OCI-LY3 (cell line): ENCODE data around the gene RAD51B.

Experiments used
- H2AFZ ChIP-seq: fragments of 200-600, 300-600 bp; shearing (Covaris generic); 2 replicates; pipeline ENCODE4 v1.6.0; 2014; ENCODE audit warnings: antibody characterized with exemption, low read depth, low read length
- H3K27ac ChIP-seq: fragments of 200-600, 300-600 bp; sonication (generic); 2 replicates; pipeline ENCODE4 v1.5.1; 2014; ENCODE audit warnings: mild to moderate bottlenecking, low read length, moderate library complexity, mixed read lengths
- H3K27me3 ChIP-seq: fragments of 200-600, 300-600 bp; sonication (generic); 2 replicates; pipeline ENCODE4 v1.6.1; 2014; ENCODE audit warnings: low read depth, low read length, mixed read lengths
- H3K36me3 ChIP-seq: fragments of 200-600, 300-600 bp; sonication (generic); replicated peaks from 2 replicates; pipeline ENCODE3; 2014; ENCODE audit warnings: low read depth, low read length, mixed read lengths
- H3K4me1 ChIP-seq: fragments of 300-600, 200-600 bp; sonication (generic); 2 replicates; pipeline ENCODE4 v1.6.1; 2014; ENCODE audit warnings: low read length, mixed read lengths
- H3K4me2 ChIP-seq: fragments of 200-600, 300-600 bp; sonication (generic); 2 replicates; pipeline ENCODE4 v1.6.1; 2014; ENCODE audit warnings: low read length, mixed read lengths
- H3K4me3 ChIP-seq: fragments of 300-600, 200-600 bp; sonication (generic); 2 replicates; pipeline ENCODE4 v1.5.1; 2014; ENCODE audit warnings: antibody characterized with exemption, mild to moderate bottlenecking, low read length, moderate library complexity
- H3K79me2 ChIP-seq: fragments of 300-600, 200-600 bp; shearing (Covaris generic); 2 replicates; pipeline ENCODE4 v1.6.1; 2014; ENCODE audit warnings: mild to moderate bottlenecking, low read length, mixed read lengths
- H3K9ac ChIP-seq: fragments of 300-600, 200-600 bp; shearing (Covaris generic); 2 replicates; pipeline ENCODE4 v1.6.0; 2014; ENCODE audit warnings: mild to moderate bottlenecking, low read length, moderate library complexity
- H3K9me3 ChIP-seq: fragments of 200-600, 300-600 bp; shearing (Covaris generic); 2 replicates; pipeline ENCODE4 v1.6.1; 2014; ENCODE audit warnings: low read length, mixed read lengths; ENCODE audit not compliant: insufficient read depth
- H4K20me1 ChIP-seq: fragments of 200-600, 300-600 bp; sonication (generic); 2 replicates; pipeline ENCODE4 v1.6.1; 2016; ENCODE audit warnings: low read length, mixed read lengths; ENCODE audit not compliant: insufficient read depth
- CTCF ChIP-seq: fragments of 200-600, 300-600 bp; sonication (generic); IDR thresholded peaks from 2 replicates; pipeline ENCODE4 v1.5.1; 2014; ENCODE audit warnings: antibody characterized with exemption, low read length, low read depth
- EZH2phosphoT487 ChIP-seq: fragments of 200-600 bp; shearing (Covaris generic); IDR thresholded peaks from 2 replicates; pipeline ENCODE4 v1.6.1; 2018; ENCODE audit warnings: antibody characterized with exemption, mixed run types, low read depth

The RAD51B gene

GRCh38 chr14:68397822-68398221 lies 578.2 kb downstream of the RAD51B start:
- H3K79me2 ChIP-seq, result no peaks in the 10 kb centered on the region
- H3K36me3 ChIP-seq, result no peaks in the 10 kb centered on the region
- H3K4me3 ChIP-seq, result no peak overlapping the region
- H2AFZ ChIP-seq, result no peak overlapping the region
- no peaks in the 10 kb centered on the region for H3K9me3 ChIP-seq
- H3K4me1 ChIP-seq, result peaks cover 8% of the 10 kb centered on the region
- H4K20me1 ChIP-seq, result no peaks in the 10 kb centered on the region
- TF ChIP-seq EZH2phosphoT487, result no peak
- no peak for TF ChIP-seq CTCF
- no peaks in the 10 kb centered on the region for H3K27me3 ChIP-seq
- H3K4me2 ChIP-seq, result no peak overlapping the region
- H3K9ac ChIP-seq, result no peak overlapping the region
- no peak overlapping the region for H3K27ac ChIP-seq

GRCh38 chr14:68398370-68398769 lies 578.8 kb downstream of the RAD51B start:
- H3K4me1 ChIP-seq, result peaks cover 4% of the 10 kb centered on the region; the same call in 1 of the 2 replicates
- no peak overlapping the region for H3K4me2 ChIP-seq
- H3K27ac ChIP-seq, result no peak overlapping the region
- no peaks in the 10 kb centered on the region for H3K27me3 ChIP-seq
- no peaks in the 10 kb centered on the region for H3K9me3 ChIP-seq
- no peak overlapping the region for H3K4me3 ChIP-seq
- no peak for TF ChIP-seq EZH2phosphoT487
- TF ChIP-seq CTCF, result no peak
- H3K36me3 ChIP-seq, result no peaks in the 10 kb centered on the region
- no peaks in the 10 kb centered on the region for H4K20me1 ChIP-seq
- no peak overlapping the region for H3K9ac ChIP-seq
- no peak overlapping the region for H2AFZ ChIP-seq
- no peaks in the 10 kb centered on the region for H3K79me2 ChIP-seq

GRCh38 chr14:68399971-68400370 lies 580.4 kb downstream of the RAD51B start:
- TF ChIP-seq CTCF (no peak), EZH2phosphoT487 (no peak)
- H4K20me1 ChIP-seq, result no peaks in the 10 kb centered on the region
- no peaks in the 10 kb centered on the region for H3K27me3 ChIP-seq
- H3K27ac ChIP-seq, result no peak overlapping the region
- no peak overlapping the region for H3K9ac ChIP-seq
- H3K9me3 ChIP-seq, result no peaks in the 10 kb centered on the region
- no peak overlapping the region for H3K4me3 ChIP-seq
- peaks cover 16% of the 10 kb centered on the region for H3K4me1 ChIP-seq
- no peaks in the 10 kb centered on the region for H3K36me3 ChIP-seq
- no peak overlapping the region for H2AFZ ChIP-seq
- H3K4me2 ChIP-seq, result no peak overlapping the region
- no peaks in the 10 kb centered on the region for H3K79me2 ChIP-seq

GRCh38 chr14:68401317-68401716 lies 581.7 kb downstream of the RAD51B start:
- Histone ChIP-seq H3K9ac (no peak overlapping the region), H3K36me3 (no peaks in the 10 kb centered on the region), H2AFZ (no peak overlapping the region), H3K4me2 (no peak overlapping the region), H3K79me2 (no peaks in the 10 kb centered on the region), H3K9me3 (no peaks in the 10 kb centered on the region), H3K4me1 (peaks cover 16% of the 10 kb centered on the region), H3K27ac (no peak overlapping the region), H4K20me1 (no peaks in the 10 kb centered on the region), H3K4me3 (no peak overlapping the region), H3K27me3 (no peaks in the 10 kb centered on the region)
- TF ChIP-seq CTCF (no peak), EZH2phosphoT487 (no peak)
